IMR-90 (cell line): Measurements from ENCODE around the gene COG7. TPM values are rescaled to one million over a fixed set of nuclear protein-coding genes. Genes with fewer than 3 reads are reported as not detected.

Source experiments
- ATAC-seq: fragments of 200-7000 bp; cut with Tn5 transposase; 2 replicates; pipeline ENCODE4 v1.9.1; 2020; ENCODE audit warnings: low read depth, mild to moderate bottlenecking, moderate library complexity
- BruUV-seq: library from RNA; stranded (reverse); fragments of 400-500 nt; replicated peaks from 2 replicates; lab custom pipeline; 2021; lab: Mats Ljungman, UMichigan
- CTCF ChIA-PET: fragments of 300-600 bp; formaldehyde crosslinking; extraction: SDS; loops from one replicate; lab custom pipeline; 2021; ENCODE audit warnings: antibody characterized with exemption; lab: Yijun Ruan, JAX
- POLR2A ChIA-PET: fragments of 300-600 bp; sonication (Branson Sonifier 250); formaldehyde crosslinking; loops from one replicate; lab custom pipeline; 2022; ENCODE audit warnings: antibody characterized with exemption; ENCODE audit not compliant: unreplicated experiment; lab: Charles Lee
- DNase-seq: peaks from one replicate; pipeline ENCODE4 v3.0.0; 2013
- H2AFZ ChIP-seq: replicated peaks from 2 replicates; pipeline ENCODE3; 2013; ENCODE audit warnings: low read length, mild to moderate bottlenecking; ENCODE audit not compliant: poor library complexity
- H2AK5ac ChIP-seq: 2 replicates; pipeline ENCODE4 v1.6.1; 2013; ENCODE audit warnings: low read depth, low read length, inconsistent platforms
- H2AK9ac ChIP-seq: replicated peaks from 2 replicates; pipeline ENCODE3; 2013; ENCODE audit warnings: mild to moderate bottlenecking, low read depth, low read length, moderate library complexity; ENCODE audit not compliant: poor library complexity
- H2BK120ac ChIP-seq: 2 replicates; pipeline ENCODE4 v1.6.1; 2013; ENCODE audit warnings: low read depth, low read length, inconsistent platforms
- H2BK15ac ChIP-seq: 3 replicates; pipeline ENCODE4 v1.6.1; 2013; ENCODE audit warnings: low read depth, low read length, inconsistent platforms
- H2BK20ac ChIP-seq: 2 replicates; pipeline ENCODE4 v1.6.1; 2013; ENCODE audit warnings: low read depth, mild to moderate bottlenecking, inconsistent platforms, low read length, moderate library complexity
- H2BK5ac ChIP-seq: 2 replicates; pipeline ENCODE4 v1.6.1; 2013; ENCODE audit warnings: mild to moderate bottlenecking, low read depth, low read length, inconsistent platforms; ENCODE audit not compliant: poor library complexity, severe bottlenecking
- H3K14ac ChIP-seq: replicated peaks from 2 replicates; pipeline ENCODE4 v1.6.1; 2013; ENCODE audit warnings: low read depth, low read length, inconsistent platforms
- H3K18ac ChIP-seq: 2 replicates; pipeline ENCODE4 v1.6.1; 2013; ENCODE audit warnings: low read depth, low read length, control low read depth
- H3K23ac ChIP-seq: 2 replicates; pipeline ENCODE4 v1.6.1; 2013; ENCODE audit warnings: low read depth, low read length, inconsistent platforms
- H3K27ac ChIP-seq: 2 replicates; pipeline ENCODE4 v1.5.1; 2013; ENCODE audit warnings: mild to moderate bottlenecking, control low read depth, low read length; ENCODE audit not compliant: insufficient read depth
- H3K27me3 ChIP-seq: 2 replicates; pipeline ENCODE4 v1.6.1; 2013; ENCODE audit warnings: low read length; ENCODE audit not compliant: control insufficient read depth, insufficient read depth
- H3K36me3 ChIP-seq: 2 replicates; pipeline ENCODE4 v1.6.1; 2013; ENCODE audit warnings: low read length, mixed read lengths; ENCODE audit not compliant: control insufficient read depth, insufficient read depth
- H3K4ac ChIP-seq: 2 replicates; pipeline ENCODE4 v1.6.1; 2013; ENCODE audit warnings: low read depth, low read length, inconsistent platforms
- H3K4me1 ChIP-seq: 2 replicates; pipeline ENCODE4 v1.6.1; 2013; ENCODE audit warnings: low read length, mixed read lengths; ENCODE audit not compliant: control insufficient read depth, insufficient read depth
- H3K4me2 ChIP-seq: 2 replicates; pipeline ENCODE4 v1.6.1; 2013; ENCODE audit warnings: low read depth, mild to moderate bottlenecking, control low read depth, low read length, moderate library complexity
- H3K4me3 ChIP-seq: 2 replicates; pipeline ENCODE4 v1.5.1; 2013; ENCODE audit warnings: low read depth, mild to moderate bottlenecking, control low read depth, low read length, moderate library complexity; ENCODE audit not compliant: insufficient read depth
- H3K56ac ChIP-seq: 2 replicates; pipeline ENCODE4 v1.6.1; 2013; ENCODE audit warnings: low read length, inconsistent platforms; ENCODE audit not compliant: insufficient read depth; ENCODE audit errors: extremely low read depth
- H3K79me1 ChIP-seq, 2 experiments: 2 replicates each; pipeline ENCODE4 v1.6.1; 2013; ENCODE audit warnings: low read length in 2 of 2, inconsistent platforms in 1 of 2, low read depth in 1 of 2
- H3K9ac ChIP-seq: 2 replicates; pipeline ENCODE4 v1.6.1; 2013; ENCODE audit warnings: low read depth, low read length, control low read depth
- H3K9me1 ChIP-seq: 2 replicates; pipeline ENCODE4 v1.6.1; 2013; ENCODE audit warnings: low read length, inconsistent platforms; ENCODE audit not compliant: insufficient read depth
- H3K9me3 ChIP-seq: 2 replicates; pipeline ENCODE4 v1.6.1; 2013; ENCODE audit warnings: low read length; ENCODE audit not compliant: control insufficient read depth, insufficient read depth
- H4K20me1 ChIP-seq: 2 replicates; pipeline ENCODE4 v1.6.1; 2013; ENCODE audit warnings: low read length, inconsistent platforms; ENCODE audit not compliant: insufficient read depth
- H4K5ac ChIP-seq: 2 replicates; pipeline ENCODE4 v1.6.1; 2013; ENCODE audit warnings: mild to moderate bottlenecking, low read depth, low read length, control low read depth
- H4K8ac ChIP-seq, 2 experiments: 2 replicates each; pipeline ENCODE4 v1.6.1; 2013; ENCODE audit warnings: low read depth in 2 of 2, low read length in 2 of 2, control low read depth in 1 of 2, inconsistent platforms in 1 of 2
- H4K91ac ChIP-seq: 2 replicates; pipeline ENCODE4 v1.6.1; 2013; ENCODE audit warnings: low read depth, low read length, inconsistent platforms; ENCODE audit not compliant: insufficient read depth
- CEBPB ChIP-seq: IDR thresholded peaks from 2 replicates; pipeline ENCODE4 v1.6.1; 2012; ENCODE audit warnings: low read depth, low read length, improper control_type of control experiment
- FOS ChIP-seq: fragments of 150-350 bp; IDR thresholded peaks from 2 replicates; pipeline ENCODE4 v1.6.1; 2016; ENCODE audit warnings: low read depth, low read length
- MAFK ChIP-seq: IDR thresholded peaks from 2 replicates; pipeline ENCODE4 v1.6.1; 2012; ENCODE audit warnings: low read depth, low read length, improper control_type of control experiment
- MXI1 ChIP-seq: IDR thresholded peaks from 2 replicates; pipeline ENCODE4 v1.6.1; 2012; ENCODE audit warnings: low read depth, mild to moderate bottlenecking, low read length, moderate library complexity, borderline replicate concordance
- NFE2L2 ChIP-seq: fragments of 150-350 bp; IDR thresholded peaks from 2 replicates; pipeline ENCODE4 v1.6.1; 2016; ENCODE audit warnings: low read depth, mild to moderate bottlenecking, low read length
- RAD21 ChIP-seq: IDR thresholded peaks from 2 replicates; pipeline ENCODE4 v1.6.1; 2012; ENCODE audit warnings: low read length, improper control_type of control experiment
- RFX5 ChIP-seq: IDR thresholded peaks from 2 replicates; pipeline ENCODE4 v1.8.0; 2012; ENCODE audit warnings: low read depth, mild to moderate bottlenecking, low read length, moderate library complexity
- SMC3 ChIP-seq: fragments of 150-350 bp; IDR thresholded peaks from 2 replicates; pipeline ENCODE4 v1.6.1; 2016; ENCODE audit warnings: low read depth, mild to moderate bottlenecking, antibody characterized with exemption, low read length, moderate library complexity
- WGBS, 2 experiments: methylation state at CpG; one replicate each; pipeline versions ENCODE4 v1.1.5 to v1.1.7; 2013; ENCODE audit warnings: missing lambda C conversion rate in 2 of 2; ENCODE audit not compliant: insufficient read length in 1 of 2; ENCODE audit errors: extremely low coverage in 2 of 2; 5-methylcytosine and 5-hydroxymethylcytosine counted together
- dilution Hi-C: fragments of 300-500 bp; cut with HindIII; formaldehyde crosslinking; loops from one replicate; pipeline ENCODE4 v1.14.3; 2018; ENCODE audit warnings: low sequenced_read_pairs; ENCODE audit not compliant: unreplicated experiment
- in situ Hi-C: fragments of 300-500 bp; cut with MboI; formaldehyde crosslinking; loops from 3 replicates; pipeline ENCODE4 v1.14.3; 2019; ENCODE audit warnings: low sequenced_read_pairs, inconsistent platforms, mixed read lengths
- intact Hi-C: fragments of 100-400 bp; cut with micrococcal nuclease; formaldehyde crosslinking; loops from 2 replicates; pipeline ENCODE4 v1.10.0; 2022
- polyA plus RNA-seq, 3 experiments: library from polyadenylated mRNA; depleted of rRNA; stranded (reverse); fragments of >200 nt; gene quantifications; 2 replicates each; pipeline ENCODE4 v1.2.3, GENCODE V29; 2012; ENCODE audit warnings: low replicate concordance in 1 of 3
- total RNA-seq: library from RNA; depleted of rRNA; stranded (reverse); fragments of >200 nt; gene quantifications from 2 replicates; pipeline ENCODE4 v1.2.3, GENCODE V29; 2012
- TF ChIP-seq, protein P1 (sequence below): fragments of 150-350 bp; IDR thresholded peaks from 2 replicates; pipeline ENCODE4 v1.6.1; 2016; ENCODE audit warnings: low read depth, mild to moderate bottlenecking, low read length, moderate library complexity, borderline replicate concordance

The COG7 gene
- total and polyA plus RNA-seq, 2 of the 4 experiments (the other 2 are of a cell fraction): 28.5 to 43.7 TPM

- TF ChIP-seq, protein P1, sequence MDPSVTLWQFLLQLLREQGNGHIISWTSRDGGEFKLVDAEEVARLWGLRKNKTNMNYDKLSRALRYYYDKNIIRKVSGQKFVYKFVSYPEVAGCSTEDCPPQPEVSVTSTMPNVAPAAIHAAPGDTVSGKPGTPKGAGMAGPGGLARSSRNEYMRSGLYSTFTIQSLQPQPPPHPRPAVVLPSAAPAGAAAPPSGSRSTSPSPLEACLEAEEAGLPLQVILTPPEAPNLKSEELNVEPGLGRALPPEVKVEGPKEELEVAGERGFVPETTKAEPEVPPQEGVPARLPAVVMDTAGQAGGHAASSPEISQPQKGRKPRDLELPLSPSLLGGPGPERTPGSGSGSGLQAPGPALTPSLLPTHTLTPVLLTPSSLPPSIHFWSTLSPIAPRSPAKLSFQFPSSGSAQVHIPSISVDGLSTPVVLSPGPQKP: no peak
- TF ChIP-seq MXI1: no peak
Observed at GRCh38 chr16:23414731-23415130, 38.3 kb downstream of the COG7 start (continued).

DNA sequence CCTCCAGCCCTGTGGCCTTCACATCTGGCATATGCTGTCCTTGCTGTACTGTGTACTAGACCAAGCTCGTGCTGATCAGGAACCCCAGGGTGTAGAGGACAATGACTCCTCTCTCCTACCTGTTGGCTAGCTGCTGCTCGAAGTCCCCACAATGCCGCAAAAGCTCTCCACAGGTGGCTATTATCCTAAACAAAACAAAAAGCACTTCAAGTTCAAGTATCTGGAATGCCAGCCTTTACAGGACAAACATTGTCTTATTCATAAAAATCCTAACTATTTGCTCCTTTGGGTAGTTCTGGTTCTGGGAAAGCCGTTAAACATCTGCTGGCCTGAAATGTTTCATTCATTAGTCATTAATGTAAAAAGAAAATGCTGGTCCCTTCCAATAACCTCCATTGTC is 42.8 kb downstream of the COG7 start:
- H3K27ac ChIP-seq: peak overlapping the region; percentile 2; the same call in 1 of the 2 replicates

More for the DNA sequence above, 42.8 kb downstream of the COG7 start:
- no peak overlapping the region for H2AK9ac ChIP-seq
- peak overlapping the region; percentile 24 for H2BK5ac ChIP-seq
- no peak overlapping the region for H3K18ac ChIP-seq
- H3K4me3 ChIP-seq: no peak overlapping the region
- no peak overlapping the region for H4K91ac ChIP-seq
- no peaks in the 10 kb centered on the region for H4K20me1 ChIP-seq
- no peak overlapping the region for H3K23ac ChIP-seq
- no peak overlapping the region; the same call in 1 of the 2 replicates for H2BK20ac ChIP-seq
- no peak overlapping the region; the same call in 1 of the 2 replicates for H3K14ac ChIP-seq
- dilution Hi-C loops (no loop called here), intact Hi-C loops (no loop called here), in situ Hi-C loops (no loop called here)
- H4K8ac ChIP-seq: no peak overlapping the region
- H2BK15ac ChIP-seq: peak overlapping the region; percentile 15; the same call in 1 of the 3 replicates
- no peak overlapping the region for H3K56ac ChIP-seq
- no peak for TF ChIP-seq RAD21
- no peak for TF ChIP-seq CEBPB
- no peak for TF ChIP-seq MAFK
- no peak for TF ChIP-seq RFX5
- no peak for TF ChIP-seq MXI1
- TF ChIP-seq FOS: no peak
- TF ChIP-seq SMC3: no peak
- no peak for TF ChIP-seq NFE2L2
- TF ChIP-seq, protein P1: no peak
- ChIA-PET POLR2A (no interaction called here), CTCF (interaction anchor here (0.5 kb wide), 1 partner anchor 32 kb away, joined by 4 read pairs; no protein-coding TSS in a partner anchor)
- H3K27me3 ChIP-seq: no peaks in the 10 kb centered on the region
- WGBS, 2 experiments: no CpG with 5 or more reads among the region's 4 CpGs
- no peak overlapping the region for H3K4me2 ChIP-seq
- H3K36me3 ChIP-seq: peaks cover 56% of the 10 kb centered on the region
- ATAC-seq (peak; percentile 24; the same call in 1 of the 2 replicates), DNase-seq (peak; percentile 23)
- 0 out of 4 replicates have a peak, but pooled peaks cover 0 to 3% of the 10 kb centered on the region in 2 experiments for H3K79me1 ChIP-seq
- H2AK5ac ChIP-seq: peak overlapping the region; percentile 90
- peak overlapping the region; percentile 41; the same call in 1 of the 2 replicates for H3K4ac ChIP-seq
- H3K9me3 ChIP-seq: no peaks in the 10 kb centered on the region
- peak overlapping the region; percentile 26; the same call in 1 of the 2 replicates for H4K5ac ChIP-seq
- H3K9ac ChIP-seq: no peak overlapping the region
- no peak overlapping the region for H2AFZ ChIP-seq
- H3K4me1 ChIP-seq: peaks cover 7% of the 10 kb centered on the region
- no TSS peak for BruUV-seq
- peak overlapping the region; percentile 16; the same call in 1 of the 2 replicates for H2BK120ac ChIP-seq
- H3K9me1 ChIP-seq: peaks cover 9% of the 10 kb centered on the region; the same call in 1 of the 2 replicates
